H1 (cell line): ENCODE results near the gene TIAM2.

ENCODE experiments used
- POLR2A ChIP-seq, 2 experiments: IDR thresholded peaks; 1 replicate in 1 of 2; 2 replicates in 1 of 2; pipeline ENCODE4 v1.6.1; 2011; ENCODE audit warnings: low read depth in 2 of 2, low read length in 2 of 2, mild to moderate bottlenecking in 2 of 2; ENCODE audit errors: control extremely low read depth in 1 of 2
- POLR2AphosphoS5 ChIP-seq: IDR thresholded peaks from 2 replicates; pipeline ENCODE4 v1.6.1; 2011; ENCODE audit warnings: low read depth, low read length
- SIN3A ChIP-seq, 2 experiments: IDR thresholded peaks in 1 of 2; conservative IDR thresholded peaks in 1 of 2; 2 replicates each; pipeline ENCODE4 v1.6.1; 2011 to 2012; ENCODE audit warnings: low read length in 2 of 2, improper control_type of control experiment in 1 of 2, low read depth in 1 of 2, mild to moderate bottlenecking in 1 of 2
- SIRT6 ChIP-seq: IDR thresholded peaks from one replicate; pipeline ENCODE4 v1.7.1; 2012; ENCODE audit warnings: low read length, inconsistent platforms
- SIX5 ChIP-seq: IDR thresholded peaks from 2 replicates; pipeline ENCODE4 v1.6.1; 2011; ENCODE audit warnings: mild to moderate bottlenecking, low read depth, low read length
- SUZ12 ChIP-seq: fragments of 200-600 bp; sonication (generic); IDR thresholded peaks from 2 replicates; pipeline ENCODE4 v1.6.1; 2012; ENCODE audit warnings: mild to moderate bottlenecking, inconsistent platforms, low read length, moderate library complexity, mixed read lengths
- TBP ChIP-seq: IDR thresholded peaks from 2 replicates; pipeline ENCODE4 v1.6.1; 2011; ENCODE audit warnings: low read depth, low read length, improper control_type of control experiment
- TF ChIP-seq, protein P1 (sequence below), 3 experiments: IDR thresholded peaks; 1 replicate in 2 of 3; 2 replicates in 1 of 3; pipeline versions ENCODE4 v1.5.1 to v1.6.1; 2011; ENCODE audit warnings: low read length in 3 of 3, mild to moderate bottlenecking in 3 of 3, inconsistent platforms in 2 of 3, low read depth in 1 of 3, moderate library complexity in 1 of 3; ENCODE audit not compliant: insufficient read depth in 1 of 3; ENCODE audit errors: control extremely low read depth in 1 of 3
- TF ChIP-seq, protein P2 (sequence below): IDR thresholded peaks from 2 replicates; pipeline ENCODE4 v1.6.1; 2011; ENCODE audit warnings: low read depth, mild to moderate bottlenecking, low read length; ENCODE audit not compliant: insufficient read depth

GRCh38 chr6:155100591-155100990 is 105.5 kb downstream of the TIAM2 start:
- TF ChIP-seq SIN3A (conservative IDR thresholded peaks at IDR 0.05 in 1 of 2, IDR thresholded peaks at IDR 0.05 in 1 of 2; ENCODE audit: low read depth in 1 of 2, low read length in 2 of 2) (no peak), POLR2AphosphoS5 (no peak), SIX5 (no peak), POLR2A (IDR thresholded peaks at IDR 0.05; ENCODE audit: control extremely low read depth in 1 of 2, low read depth in 2 of 2, low read length in 2 of 2) (no peak), TBP (no peak), SIRT6 (no peak), SUZ12 (no peak)
- TF ChIP-seq, protein P1, sequence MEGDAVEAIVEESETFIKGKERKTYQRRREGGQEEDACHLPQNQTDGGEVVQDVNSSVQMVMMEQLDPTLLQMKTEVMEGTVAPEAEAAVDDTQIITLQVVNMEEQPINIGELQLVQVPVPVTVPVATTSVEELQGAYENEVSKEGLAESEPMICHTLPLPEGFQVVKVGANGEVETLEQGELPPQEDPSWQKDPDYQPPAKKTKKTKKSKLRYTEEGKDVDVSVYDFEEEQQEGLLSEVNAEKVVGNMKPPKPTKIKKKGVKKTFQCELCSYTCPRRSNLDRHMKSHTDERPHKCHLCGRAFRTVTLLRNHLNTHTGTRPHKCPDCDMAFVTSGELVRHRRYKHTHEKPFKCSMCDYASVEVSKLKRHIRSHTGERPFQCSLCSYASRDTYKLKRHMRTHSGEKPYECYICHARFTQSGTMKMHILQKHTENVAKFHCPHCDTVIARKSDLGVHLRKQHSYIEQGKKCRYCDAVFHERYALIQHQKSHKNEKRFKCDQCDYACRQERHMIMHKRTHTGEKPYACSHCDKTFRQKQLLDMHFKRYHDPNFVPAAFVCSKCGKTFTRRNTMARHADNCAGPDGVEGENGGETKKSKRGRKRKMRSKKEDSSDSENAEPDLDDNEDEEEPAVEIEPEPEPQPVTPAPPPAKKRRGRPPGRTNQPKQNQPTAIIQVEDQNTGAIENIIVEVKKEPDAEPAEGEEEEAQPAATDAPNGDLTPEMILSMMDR (IDR thresholded peaks at IDR 0.05; ENCODE audit: control extremely low read depth in 1 of 3, insufficient read depth in 1 of 3, low read depth in 1 of 3, low read length in 3 of 3): no peak
- TF ChIP-seq, protein P2, sequence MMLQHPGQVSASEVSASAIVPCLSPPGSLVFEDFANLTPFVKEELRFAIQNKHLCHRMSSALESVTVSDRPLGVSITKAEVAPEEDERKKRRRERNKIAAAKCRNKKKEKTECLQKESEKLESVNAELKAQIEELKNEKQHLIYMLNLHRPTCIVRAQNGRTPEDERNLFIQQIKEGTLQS: no peak
